Transverse colon (tissue), 4 donors: ENCODE results near the gene STK32C. TPM values are rescaled to one million over a fixed set of nuclear protein-coding genes. Genes with fewer than 3 reads are reported as not detected.
"Not testable (repeated sequence)": the region's sequence is repeated elsewhere in the genome, so short reads cannot be mapped to it uniquely, and the experiment has no call there.

Experiments used
- DNase-seq: peaks from one replicate; pipeline ENCODE4 v3.0.0-alpha.2; 2019
- H3K27ac ChIP-seq, 4 donors: fragments of 200-600 bp; sonication (generic); 2 replicates each; pipeline ENCODE4 v1.5.1; 2016 to 2018; ENCODE audit warnings: inconsistent platforms in 4 of 4
- H3K27me3 ChIP-seq: fragments of 200-600 bp; sonication (generic); 2 replicates; pipeline ENCODE4 v1.5.1; 2017; ENCODE audit warnings: inconsistent platforms
- H3K36me3 ChIP-seq, 4 donors: fragments of 200-600 bp; sonication (generic); 2 replicates each; pipeline ENCODE4 v1.5.1; 2017 to 2019; ENCODE audit warnings: inconsistent platforms in 4 of 4
- H3K4me1 ChIP-seq, 4 donors: fragments of 200-600 bp; sonication (generic); 2 replicates each; pipeline ENCODE4 v1.5.1; 2017 to 2020; ENCODE audit warnings: inconsistent platforms in 4 of 4
- H3K4me3 ChIP-seq, 4 donors: fragments of 200-600 bp; sonication (generic); 1 replicate in 1 of 4; 2 replicates in 3 of 4; pipeline versions ENCODE4 v1.5.1 to v1.6.1; 2017 to 2019; ENCODE audit warnings: inconsistent platforms in 4 of 4
- H3K9me3 ChIP-seq, 2 donors: fragments of 200-600 bp; sonication (generic); 2 replicates each; pipeline ENCODE4 v1.5.1; 2017 to 2019; ENCODE audit warnings: inconsistent platforms in 2 of 2
- CTCF ChIP-seq, 5 experiments: fragments of 200-600 bp in 3 of 5; fragments of 450-650 bp in 2 of 5; sonication (generic) in 3 of 5; IDR thresholded peaks; 1 replicate in 2 of 5; 2 replicates in 3 of 5; pipeline ENCODE4 v1.5.1; 2016 to 2017; ENCODE audit warnings: antibody characterized with exemption in 5 of 5, inconsistent platforms in 3 of 5, mild to moderate bottlenecking in 2 of 5, moderate library complexity in 1 of 5
- EP300 ChIP-seq: sonication (generic); formaldehyde crosslinking; IDR thresholded peaks from one replicate; pipeline ENCODE4 v1.6.1; 2017; ENCODE audit warnings: antibody characterized with exemption, low read depth
- POLR2A ChIP-seq: fragments of 450-650 bp; IDR thresholded peaks from one replicate; pipeline ENCODE4 v1.6.1; 2016; ENCODE audit warnings: antibody characterized with exemption, mild to moderate bottlenecking, moderate library complexity
- POLR2AphosphoS5 ChIP-seq, 3 donors: sonication (generic); formaldehyde crosslinking; IDR thresholded peaks; one replicate each; pipeline ENCODE4 v1.6.1; 2016; ENCODE audit warnings: antibody characterized with exemption in 3 of 3
- WGBS, 2 donors: methylation state at CpG; one replicate each; pipeline ENCODE4 v1.1.5; 2018; ENCODE audit warnings: low coverage in 1 of 2; 5-methylcytosine and 5-hydroxymethylcytosine counted together
- in situ Hi-C, 4 donors: fragments of 200-750 bp; cut with MboI; loops; one replicate each; pipeline versions ENCODE4 v1.15.0 to v1.15.1; 2017; ENCODE audit warnings: low sequenced_read_pairs in 3 of 4, low pct_ligation_motif_present in 1 of 4, low pct_unique_long_range_greater_than_20kb in 1 of 4
- intact Hi-C: fragments of 100-400 bp; cut with DNase I; formaldehyde crosslinking; loops from one replicate; pipeline ENCODE4 v1.15.1; 2023; ENCODE audit warnings: low total_unique reads
- total RNA-seq, 4 donors: library from RNA; depleted of rRNA; stranded (reverse); fragments of >200 nt; gene quantifications; one replicate each; pipeline ENCODE4 v1.1.0, GENCODE V29; 2016

The STK32C gene
- total RNA-seq, 4 donors from 2014 or later = 2.2 to 7.8 (median 3.7) TPM; not detected in 1

GRCh38 chr10:132222726-132223125 is 85.0 kb downstream of the STK32C start:
- Histone ChIP-seq H3K4me3 (no peak overlapping the region), H3K4me1 (no peaks in the 10 kb centered on the region), H3K36me3 (no peaks in the 10 kb centered on the region), H3K9me3 (no peaks in the 10 kb centered on the region), H3K27me3 (no peaks in the 10 kb centered on the region), H3K27ac (no peak overlapping the region)
- DNase-seq = no peak
- TF ChIP-seq CTCF (IDR thresholded peaks at IDR 0.05) (no peak), POLR2AphosphoS5 (IDR thresholded peaks at IDR 0.05) (no peak), POLR2A (no peak), EP300 (no peak)
- intact Hi-C loops (loop anchor here (5.0 kb wide), 1 partner anchor 130 kb away; no protein-coding TSS in a partner anchor), in situ Hi-C loops (loop anchor here (5.0 to 25.0 kb wide), 4 partner anchors 122 to 240 kb away; no protein-coding TSS in a partner anchor)
- 73% methylated on average over 21 of the region's 21 CpGs; no CpG with 5 or more reads in 1 of the 2 donors for WGBS, 2 donors

- DNase-seq, H3K27ac ChIP-seq, H3K36me3 ChIP-seq, H3K27me3 ChIP-seq, H3K4me3 ChIP-seq, H3K9me3 ChIP-seq, H3K4me1 ChIP-seq: not testable (repeated sequence)
- intact Hi-C loops = loop anchor here (5.0 kb wide), 1 partner anchor 131 kb away; no protein-coding TSS in a partner anchor
- WGBS, 2 donors = 81% methylated on average over 14 of the region's 18 CpGs; no CpG with 5 or more reads in 1 of the 2 donors
- in situ Hi-C loops = loop anchor here (5.0 to 25.0 kb wide), 4 partner anchors 124 to 241 kb away; no protein-coding TSS in a partner anchor
Observed at GRCh38 chr10:132220996-132221395, 86.8 kb downstream of the STK32C start.

- H3K4me1 ChIP-seq = no peaks in the 10 kb centered on the region
- H3K9me3 ChIP-seq = peaks cover 0 to 2% of the 10 kb centered on the region in 2 donors
- no peak overlapping the region for H3K4me3 ChIP-seq
- in situ Hi-C loops (loop anchor here (5.0 to 25.0 kb wide), 4 partner anchors 125 to 242 kb away; no protein-coding TSS in a partner anchor), intact Hi-C loops (loop anchor here (5.0 kb wide), 1 partner anchor 132 kb away; no protein-coding TSS in a partner anchor)
- no peak for DNase-seq
- TF ChIP-seq CTCF (IDR thresholded peaks at IDR 0.05) (no peak), POLR2AphosphoS5 (IDR thresholded peaks at IDR 0.05) (no peak), POLR2A (no peak), EP300 (no peak)
- 95% methylated on average over 9 of the region's 9 CpGs; no CpG with 5 or more reads in 1 of the 2 donors for whole genome bisulfite sequencing, 2 donors
- H3K27ac ChIP-seq = no peak overlapping the region
- no peaks in the 10 kb centered on the region for H3K27me3 ChIP-seq
- no peaks in the 10 kb centered on the region for H3K36me3 ChIP-seq
Observed at GRCh38 chr10:132220061-132220460, 87.7 kb downstream of the STK32C start.

GRCh38 chr10:132219486-132219885 is 88.3 kb downstream of the STK32C start:
- H3K4me3 ChIP-seq = no peak overlapping the region
- no peaks in the 10 kb centered on the region for H3K4me1 ChIP-seq
- intact Hi-C loops = no loop called here
- H3K27me3 ChIP-seq = no peaks in the 10 kb centered on the region
- TF ChIP-seq CTCF (IDR thresholded peaks at IDR 0.05) (no peak), EP300 (no peak), POLR2AphosphoS5 (IDR thresholded peaks at IDR 0.05) (no peak), POLR2A (no peak)
- H3K9me3 ChIP-seq = peaks cover 0 to 2% of the 10 kb centered on the region in 2 donors
- no peak overlapping the region for H3K27ac ChIP-seq
- DNase-seq = no peak
- H3K36me3 ChIP-seq = no peaks in the 10 kb centered on the region
- in situ Hi-C loops = loop anchor here in 1 of 4 donors (10.0 to 25.0 kb wide), 2 partner anchors 145 to 243 kb away; no protein-coding TSS in a partner anchor
- WGBS, 2 donors = 70% methylated on average over 6 of the region's 7 CpGs; no CpG with 5 or more reads in 1 of the 2 donors

GRCh38 chr10:132216441-132216840 is 91.3 kb downstream of the STK32C start:
- H3K27ac ChIP-seq, DNase-seq, H3K27me3 ChIP-seq, H3K4me3 ChIP-seq, H3K4me1 ChIP-seq, intact Hi-C loops, H3K36me3 ChIP-seq, H3K9me3 ChIP-seq: not testable (repeated sequence)
- WGBS, 2 donors = 84% methylated on average over 3 of the region's 3 CpGs; no CpG with 5 or more reads in 1 of the 2 donors
- in situ Hi-C loops = loop anchor here in 1 of 4 donors (10.0 to 25.0 kb wide), 2 partner anchors 148 to 246 kb away; no protein-coding TSS in a partner anchor
